ACC112 (cell line): Measurements from ENCODE around the gene PNPLA8.
"Not testable (repeated sequence)": the region's sequence is repeated elsewhere in the genome, so short reads cannot be mapped to it uniquely, and the experiment has no call there.

ENCODE experiments used
- H2AFZ ChIP-seq: fragments of 200-600 bp; sonication (generic); one replicate; pipeline ENCODE4 v1.6.0; 2017; ENCODE audit warnings: antibody characterized with exemption, low read length; ENCODE audit not compliant: unreplicated experiment
- H3K27ac ChIP-seq: fragments of 200-600 bp; sonication (generic); 2 replicates; pipeline ENCODE4 v1.5.1; 2014; ENCODE audit warnings: low read depth, mild to moderate bottlenecking, antibody characterized with exemption, low read length, moderate library complexity
- H3K27me3 ChIP-seq: fragments of 200-600 bp; sonication (generic); 2 replicates; pipeline ENCODE4 v1.6.1; 2014; ENCODE audit warnings: mild to moderate bottlenecking, antibody characterized with exemption, low read length, moderate library complexity, mixed read lengths; ENCODE audit not compliant: insufficient read depth
- H3K36me3 ChIP-seq: fragments of 200-600 bp; sonication (generic); 2 replicates; pipeline ENCODE4 v1.6.1; 2016; ENCODE audit warnings: mild to moderate bottlenecking, antibody characterized with exemption, low read length, moderate library complexity, mixed read lengths; ENCODE audit not compliant: insufficient read depth
- H3K4me1 ChIP-seq: fragments of 200-600 bp; sonication (generic); one replicate; pipeline ENCODE4 v1.6.1; 2016; ENCODE audit warnings: low read length, mixed read lengths; ENCODE audit not compliant: insufficient read depth, unreplicated experiment, control insufficient read depth
- H3K4me3 ChIP-seq: fragments of 200-600 bp; sonication (generic); 2 replicates; pipeline ENCODE4 v1.5.1; 2014; ENCODE audit warnings: mild to moderate bottlenecking, low read depth, low read length
- H3K79me2 ChIP-seq: fragments of 200-600 bp; sonication (generic); one replicate; pipeline ENCODE4 v1.6.0; 2016; ENCODE audit warnings: low read length; ENCODE audit not compliant: control insufficient read depth, unreplicated experiment, insufficient read depth

The PNPLA8 gene

DNA sequence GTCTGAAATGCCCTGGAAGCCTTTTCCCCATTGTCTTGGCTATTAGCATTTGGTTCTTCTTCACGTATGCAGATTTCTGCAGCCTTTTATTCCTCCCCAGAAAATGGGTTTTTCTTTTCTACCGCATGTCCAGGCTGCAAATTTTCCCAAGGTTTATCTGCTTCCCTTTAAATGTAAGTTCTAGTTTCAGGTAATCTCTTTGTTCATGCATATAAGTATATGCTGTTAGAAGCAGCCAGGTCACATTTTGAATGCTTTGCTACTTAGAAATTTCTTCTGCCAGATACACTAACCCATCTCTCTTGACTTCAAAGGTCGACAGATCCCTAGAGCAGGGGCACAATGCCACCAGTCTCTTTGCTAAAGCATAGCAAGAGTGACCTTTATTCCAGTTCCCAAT lies 31.3 kb upstream of the PNPLA8 start:
- H3K79me2 ChIP-seq, result no peaks in the 10 kb centered on the region
- no peaks in the 10 kb centered on the region for H3K4me1 ChIP-seq
- H3K27me3 ChIP-seq, result no peaks in the 10 kb centered on the region
- no peak overlapping the region for H3K27ac ChIP-seq
- H2AFZ ChIP-seq, result no peak overlapping the region
- no peak overlapping the region for H3K4me3 ChIP-seq
- 0 out of 2 replicates have a peak, but pooled peaks cover 5% of the 10 kb centered on the region for H3K36me3 ChIP-seq

DNA sequence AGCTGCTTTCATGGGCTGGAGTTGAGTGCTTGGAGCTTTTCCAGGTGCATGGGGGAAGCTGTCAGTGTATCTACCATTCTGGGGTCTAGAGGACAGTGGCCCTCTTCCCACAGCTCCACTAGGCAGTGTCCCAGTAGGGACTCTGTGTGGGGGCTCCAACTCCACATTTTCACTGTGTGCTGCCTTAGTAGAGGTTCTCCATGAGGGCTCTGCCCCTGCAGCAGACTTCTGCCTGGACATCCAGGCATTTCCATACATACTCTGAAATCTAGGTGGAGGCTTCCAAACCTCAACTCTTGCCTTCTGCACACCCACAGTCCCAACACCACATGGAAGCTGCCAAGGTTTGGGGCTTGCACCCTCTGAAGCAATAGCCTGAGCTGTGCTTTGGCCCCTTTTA lies 30.7 kb upstream of the PNPLA8 start:
- not testable (repeated sequence) for H3K4me3 ChIP-seq, H2AFZ ChIP-seq, H3K27me3 ChIP-seq, H3K27ac ChIP-seq, H3K79me2 ChIP-seq, H3K36me3 ChIP-seq, H3K4me1 ChIP-seq

DNA sequence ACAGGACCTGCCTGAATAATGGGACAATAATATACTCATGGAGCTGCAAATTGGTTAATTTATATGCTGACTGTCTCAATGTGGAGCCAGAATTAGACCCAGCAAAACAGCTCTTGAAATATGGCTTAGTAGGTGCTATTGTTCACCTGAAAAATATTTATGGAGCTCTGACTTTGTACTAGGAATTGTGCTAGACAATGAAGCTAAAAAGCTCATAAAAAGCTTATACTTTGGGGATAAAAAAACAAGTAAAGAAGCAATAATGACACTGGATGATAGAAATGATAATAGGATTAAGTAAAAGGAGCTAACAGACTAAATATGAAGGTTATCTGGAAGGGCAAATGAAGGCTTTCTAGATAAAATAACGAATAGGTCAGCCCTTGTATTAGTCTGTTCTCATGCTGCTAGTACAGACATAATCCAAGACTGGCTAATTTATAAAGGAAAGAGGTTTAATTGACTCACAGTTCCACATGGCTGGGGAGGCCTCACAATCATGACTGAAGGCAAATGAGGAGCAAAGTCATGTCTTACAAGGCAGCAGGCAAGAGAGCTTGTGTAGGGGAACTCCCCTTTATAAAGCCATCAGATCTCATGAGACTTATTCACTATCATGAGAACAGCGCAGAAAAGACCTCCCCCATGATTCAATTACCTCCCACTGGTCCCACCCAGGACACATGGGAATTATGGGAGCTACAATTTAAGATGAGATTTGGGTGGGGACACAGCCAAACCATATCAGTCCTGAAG lies 22.4 kb upstream of the PNPLA8 start:
- not testable (repeated sequence) for H3K36me3 ChIP-seq, H3K4me1 ChIP-seq, H3K27me3 ChIP-seq, H3K4me3 ChIP-seq, H3K79me2 ChIP-seq, H3K27ac ChIP-seq, H2AFZ ChIP-seq

DNA sequence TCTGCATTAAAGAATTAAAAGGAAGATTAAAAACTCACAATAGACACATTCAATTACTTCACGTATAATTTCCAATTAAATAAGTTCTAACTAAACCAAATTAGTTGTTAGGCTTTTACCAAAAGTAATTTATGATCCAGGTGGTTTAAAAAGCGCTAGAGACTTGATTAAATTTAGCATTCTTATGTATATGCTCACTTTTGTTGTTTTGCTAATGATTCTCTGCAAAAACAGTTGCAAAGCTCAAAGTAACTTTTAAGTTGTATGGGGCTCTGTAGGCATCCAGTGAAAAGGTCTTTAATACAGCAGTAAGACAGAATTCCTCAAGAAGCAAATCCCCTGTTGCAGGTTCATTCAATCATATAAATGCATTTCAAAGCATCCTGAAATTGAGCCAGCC lies 15.5 kb upstream of the PNPLA8 start:
- H3K36me3 ChIP-seq, result no peaks in the 10 kb centered on the region
- no peaks in the 10 kb centered on the region for H3K27me3 ChIP-seq
- H3K27ac ChIP-seq, result no peak overlapping the region
- H3K4me1 ChIP-seq, result no peaks in the 10 kb centered on the region
- no peak overlapping the region for H3K4me3 ChIP-seq
- no peak overlapping the region for H2AFZ ChIP-seq
- H3K79me2 ChIP-seq, result no peaks in the 10 kb centered on the region

DNA sequence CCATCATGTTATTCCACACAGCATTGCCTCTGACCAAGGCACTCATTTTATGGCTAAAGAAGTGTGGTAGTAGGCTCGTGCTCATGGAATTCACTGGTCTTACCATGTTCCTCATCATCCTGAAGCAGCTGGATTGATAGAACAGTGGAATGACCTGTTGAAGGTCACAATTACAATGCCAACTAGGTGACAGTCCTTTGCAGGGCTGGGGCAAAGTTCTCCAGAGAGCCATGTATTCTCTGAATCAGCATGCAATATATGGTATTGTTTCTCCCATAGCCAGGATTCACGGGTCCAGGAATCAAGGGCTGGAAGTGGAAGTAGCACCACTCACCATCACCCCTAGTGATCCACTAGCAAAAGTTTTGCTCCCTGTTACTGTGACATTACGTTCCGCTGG lies 12.8 kb upstream of the PNPLA8 start:
- not testable (repeated sequence) for H3K79me2 ChIP-seq, H3K4me1 ChIP-seq, H3K4me3 ChIP-seq, H3K27me3 ChIP-seq, H2AFZ ChIP-seq, H3K27ac ChIP-seq, H3K36me3 ChIP-seq

DNA sequence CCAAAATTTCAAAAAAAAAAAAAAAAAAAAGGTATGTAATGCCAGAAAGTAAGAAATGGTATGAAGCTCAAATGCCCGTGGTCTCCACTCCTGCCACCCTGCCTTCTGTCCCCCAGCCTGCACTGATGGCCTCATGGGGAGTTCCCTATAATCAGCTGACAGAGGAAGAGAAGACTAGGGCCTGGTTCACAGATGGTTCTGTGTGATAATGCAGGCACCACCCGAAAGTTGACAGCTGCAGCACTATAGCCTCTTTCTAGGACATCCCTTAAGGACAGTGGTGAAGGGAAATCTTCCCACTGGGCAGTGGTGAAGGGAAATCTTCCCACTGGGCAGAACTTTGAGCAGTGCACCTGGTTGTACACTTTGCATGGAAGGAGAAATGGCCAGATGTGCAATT lies 12.3 kb upstream of the PNPLA8 start:
- not testable (repeated sequence) for H3K27ac ChIP-seq, H3K79me2 ChIP-seq, H3K4me3 ChIP-seq, H3K36me3 ChIP-seq, H3K27me3 ChIP-seq, H3K4me1 ChIP-seq, H2AFZ ChIP-seq

DNA sequence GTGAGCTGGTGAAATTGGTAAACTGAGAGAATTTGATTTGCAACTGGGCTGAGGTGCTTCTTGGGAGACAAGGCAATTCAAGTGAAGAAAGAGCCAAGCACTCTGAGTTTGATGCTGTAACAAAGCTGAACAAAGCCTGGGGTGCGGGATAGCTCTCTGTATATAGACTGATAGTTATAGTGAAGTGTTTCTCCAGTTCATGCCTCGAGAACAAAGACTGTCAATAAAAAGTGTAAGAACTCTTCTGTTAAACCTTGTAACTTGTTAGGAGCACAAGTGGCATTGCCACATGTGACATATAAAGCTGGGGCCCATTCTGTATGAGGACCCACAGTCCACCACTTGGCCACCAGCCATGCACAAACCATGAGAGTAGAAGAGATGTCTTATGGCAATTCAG lies 11.3 kb upstream of the PNPLA8 start:
- Histone ChIP-seq H2AFZ (no peak overlapping the region), H3K4me3 (no peak overlapping the region), H3K27ac (no peak overlapping the region), H3K4me1 (no peaks in the 10 kb centered on the region), H3K27me3 (no peaks in the 10 kb centered on the region), H3K79me2 (no peaks in the 10 kb centered on the region), H3K36me3 (no peaks in the 10 kb centered on the region)

DNA sequence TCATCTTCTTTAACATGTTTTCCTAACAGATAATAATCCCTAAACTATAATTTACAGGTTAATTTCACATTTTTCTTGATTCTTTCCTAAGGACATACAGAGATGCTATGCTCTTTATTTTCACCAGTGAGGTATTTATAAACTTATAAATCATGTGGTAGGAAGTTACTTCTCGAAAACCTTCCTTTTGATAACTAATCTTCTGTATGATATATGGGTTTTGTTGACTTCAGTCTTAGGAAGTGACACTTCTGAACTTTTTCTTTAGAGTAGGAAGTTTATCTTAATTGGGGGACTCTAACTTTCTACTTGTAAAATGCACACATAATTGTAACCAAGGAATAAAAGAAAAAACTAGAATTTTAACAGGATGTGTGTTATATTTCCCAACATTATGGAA lies 9.8 kb upstream of the PNPLA8 start:
- H3K4me1 ChIP-seq, result no peaks in the 10 kb centered on the region
- H3K27ac ChIP-seq, result no peak overlapping the region
- H2AFZ ChIP-seq, result no peak overlapping the region
- no peaks in the 10 kb centered on the region for H3K79me2 ChIP-seq
- no peaks in the 10 kb centered on the region for H3K27me3 ChIP-seq
- H3K36me3 ChIP-seq, result no peaks in the 10 kb centered on the region
- H3K4me3 ChIP-seq, result no peak overlapping the region

DNA sequence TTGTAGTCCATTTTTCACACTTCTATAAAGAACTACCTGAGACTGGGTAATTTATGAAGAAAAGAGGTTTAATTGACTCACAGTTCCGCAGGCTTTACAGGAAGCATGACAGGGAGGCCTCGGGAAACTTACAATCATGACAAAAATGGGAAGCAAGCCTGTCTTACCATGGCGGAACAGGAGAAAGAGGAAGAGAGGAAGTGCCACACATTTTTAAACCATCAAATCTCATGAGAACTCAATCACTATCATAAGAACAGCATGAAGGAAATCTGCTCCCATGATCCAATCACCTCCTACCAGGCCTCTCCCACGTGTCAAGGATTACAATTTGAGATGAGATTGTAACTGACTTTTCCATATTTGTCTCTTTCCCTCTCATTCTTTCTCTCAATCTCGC lies 9.3 kb upstream of the PNPLA8 start:
- Histone ChIP-seq H3K27ac (no peak overlapping the region), H3K4me3 (no peak overlapping the region), H2AFZ (no peak overlapping the region), H3K36me3 (no peaks in the 10 kb centered on the region), H3K79me2 (no peaks in the 10 kb centered on the region), H3K27me3 (no peaks in the 10 kb centered on the region), H3K4me1 (no peaks in the 10 kb centered on the region)

DNA sequence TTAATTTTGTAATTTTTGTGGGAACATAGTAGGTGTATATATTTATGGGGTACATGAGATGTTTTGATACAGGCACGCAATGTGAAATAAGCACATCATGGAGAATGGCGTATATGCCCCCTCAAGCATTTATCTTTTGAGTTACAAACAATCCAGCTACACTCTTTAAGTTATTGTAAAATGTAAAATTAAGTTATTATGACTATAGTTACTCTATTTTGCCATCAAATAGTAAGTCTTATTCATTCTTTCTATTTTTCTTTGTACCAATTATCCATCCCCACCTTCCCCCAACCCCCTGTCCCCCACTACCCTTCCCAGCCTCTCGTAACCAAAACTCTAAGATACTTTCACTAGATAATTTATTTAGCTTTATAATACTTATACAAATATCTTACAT lies 7.8 kb upstream of the PNPLA8 start:
- no peak overlapping the region for H3K4me3 ChIP-seq
- no peaks in the 10 kb centered on the region for H3K36me3 ChIP-seq
- no peak overlapping the region for H3K27ac ChIP-seq
- H3K4me1 ChIP-seq, result no peaks in the 10 kb centered on the region
- H3K27me3 ChIP-seq, result no peaks in the 10 kb centered on the region
- H3K79me2 ChIP-seq, result no peaks in the 10 kb centered on the region
- H2AFZ ChIP-seq, result no peak overlapping the region

DNA sequence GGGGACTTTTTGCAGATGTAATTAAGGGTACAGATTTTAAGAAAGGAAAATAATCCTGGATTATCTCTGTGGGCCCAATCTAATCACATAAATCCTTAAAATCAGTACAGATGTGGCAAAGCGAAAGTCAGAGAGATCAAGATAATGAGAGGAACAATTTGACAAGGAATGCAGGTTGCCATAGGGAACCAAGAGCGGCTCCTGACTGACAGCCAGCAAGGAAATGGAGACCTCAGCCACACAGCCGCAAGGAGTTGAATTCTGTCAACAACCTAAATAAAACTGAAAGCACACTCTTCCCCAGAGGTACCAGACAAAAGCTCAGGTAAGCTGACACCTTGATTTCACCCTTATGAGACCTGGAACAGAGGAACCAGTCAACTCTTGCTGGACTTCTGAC lies 3.4 kb upstream of the PNPLA8 start:
- no peak overlapping the region for H3K4me3 ChIP-seq
- H2AFZ ChIP-seq, result peak overlapping the region; percentile 59
- H3K79me2 ChIP-seq, result peaks cover 6% of the 10 kb centered on the region
- no peaks in the 10 kb centered on the region for H3K36me3 ChIP-seq
- no peaks in the 10 kb centered on the region for H3K27me3 ChIP-seq
- peaks cover 11% of the 10 kb centered on the region for H3K4me1 ChIP-seq
- no peak overlapping the region for H3K27ac ChIP-seq
